GM11168 (cell line): ENCODE results near the gene NT5M.

Experiments used
- in situ Hi-C: fragments of 300-500 bp; cut with MboI; formaldehyde crosslinking; loops from one replicate; pipeline ENCODE4 v1.12.0; 2022; ENCODE audit warnings: low sequenced_read_pairs; ENCODE audit not compliant: unreplicated experiment

NT5M gene

GRCh38 chr17:17300624-17301568 lies 2.3 kb upstream of the NT5M start:
- in situ Hi-C loops = loop anchor here (10.0 kb wide), 1 partner anchor 306 kb away; no protein-coding TSS in a partner anchor

GRCh38 chr17:17301659-17302058 lies 1.5 kb upstream of the NT5M start:
- in situ Hi-C loops = loop anchor here (10.0 kb wide), 1 partner anchor 307 kb away; no protein-coding TSS in a partner anchor

DNA sequence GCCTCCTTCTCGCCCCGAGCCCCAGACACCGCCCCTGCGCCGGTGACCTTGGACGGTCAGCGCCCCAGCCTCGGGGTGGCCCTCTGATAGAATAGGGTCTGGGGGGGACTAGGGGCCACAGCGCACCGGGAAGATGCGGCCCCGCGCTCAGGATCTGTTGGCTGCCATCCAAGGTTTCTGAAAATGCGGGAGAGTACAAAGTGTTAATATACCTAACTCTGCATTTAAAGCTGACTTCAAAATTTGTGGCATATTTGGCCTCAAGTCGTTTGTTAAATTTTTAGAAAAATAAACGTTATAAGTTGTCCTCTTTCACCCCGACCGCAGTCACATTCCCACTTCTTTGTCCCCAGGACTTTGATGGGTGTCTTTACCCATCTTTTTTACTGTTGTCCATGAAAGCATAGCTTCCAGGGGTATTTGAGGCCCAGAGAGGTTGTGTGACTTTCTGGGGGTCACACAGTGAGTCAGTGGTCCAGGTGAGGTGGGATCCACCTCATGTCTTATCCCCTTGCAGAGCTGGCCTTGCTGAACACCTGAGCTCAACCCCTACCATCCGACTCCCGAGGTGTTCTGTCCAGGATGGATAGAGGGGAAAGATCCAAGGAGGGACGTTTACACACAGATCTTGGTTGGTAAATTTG lies 796 bp downstream of the NT5M start:
- in situ Hi-C loops = loop anchor here (10.0 kb wide), 1 partner anchor 309 kb away; no protein-coding TSS in a partner anchor

DNA sequence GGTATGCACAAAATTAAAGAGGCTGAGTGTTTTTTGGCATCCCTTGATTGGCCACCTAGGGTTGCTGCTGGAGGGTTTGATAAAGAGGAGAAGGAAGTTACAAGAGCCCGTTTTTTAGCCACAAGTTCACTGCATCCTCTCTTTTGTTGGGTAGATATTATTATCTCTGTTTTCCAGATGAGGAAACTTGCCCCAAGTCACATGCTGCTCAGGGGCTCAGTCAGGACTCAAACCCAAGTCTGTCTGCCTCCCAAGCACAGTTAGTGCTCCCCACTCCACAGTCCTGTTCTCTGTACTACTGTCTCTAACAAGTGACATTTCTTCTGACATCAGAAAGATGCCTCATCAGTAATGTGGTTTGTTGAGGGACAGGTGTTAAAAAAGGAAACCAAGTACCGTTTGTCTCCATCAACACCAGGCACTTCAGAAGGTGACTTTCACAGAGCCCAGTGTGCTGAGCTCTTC lies 1.4 kb downstream of the NT5M start:
- in situ Hi-C loops = loop anchor here (10.0 kb wide), 1 partner anchor 310 kb away; no protein-coding TSS in a partner anchor

GRCh38 chr17:17305281-17305801 lies 2.2 kb downstream of the NT5M start:
- in situ Hi-C loops = loop anchor here (10.0 kb wide), 1 partner anchor 311 kb away; no protein-coding TSS in a partner anchor

- in situ Hi-C loops = loop anchor here (10.0 kb wide), 1 partner anchor 315 kb away; no protein-coding TSS in a partner anchor
These were observed 6.2 kb downstream of the NT5M start for GRCh38 chr17:17309356-17309755.

GRCh38 chr17:17313350-17313991 lies 10.3 kb downstream of the NT5M start:
- in situ Hi-C loops = no loop called here

GRCh38 chr17:17314501-17315071 lies 11.4 kb downstream of the NT5M start:
- in situ Hi-C loops = no loop called here

- in situ Hi-C loops = no loop called here
These were observed 12.1 kb downstream of the NT5M start for GRCh38 chr17:17315142-17315821.

- in situ Hi-C loops = no loop called here
These were observed 17.2 kb downstream of the NT5M start for GRCh38 chr17:17320188-17320910.

- in situ Hi-C loops = no loop called here
These were observed 17.7 kb downstream of the NT5M start for GRCh38 chr17:17320911-17321220.

- in situ Hi-C loops = no loop called here
These were observed 18.3 kb downstream of the NT5M start for GRCh38 chr17:17321356-17322025.

DNA sequence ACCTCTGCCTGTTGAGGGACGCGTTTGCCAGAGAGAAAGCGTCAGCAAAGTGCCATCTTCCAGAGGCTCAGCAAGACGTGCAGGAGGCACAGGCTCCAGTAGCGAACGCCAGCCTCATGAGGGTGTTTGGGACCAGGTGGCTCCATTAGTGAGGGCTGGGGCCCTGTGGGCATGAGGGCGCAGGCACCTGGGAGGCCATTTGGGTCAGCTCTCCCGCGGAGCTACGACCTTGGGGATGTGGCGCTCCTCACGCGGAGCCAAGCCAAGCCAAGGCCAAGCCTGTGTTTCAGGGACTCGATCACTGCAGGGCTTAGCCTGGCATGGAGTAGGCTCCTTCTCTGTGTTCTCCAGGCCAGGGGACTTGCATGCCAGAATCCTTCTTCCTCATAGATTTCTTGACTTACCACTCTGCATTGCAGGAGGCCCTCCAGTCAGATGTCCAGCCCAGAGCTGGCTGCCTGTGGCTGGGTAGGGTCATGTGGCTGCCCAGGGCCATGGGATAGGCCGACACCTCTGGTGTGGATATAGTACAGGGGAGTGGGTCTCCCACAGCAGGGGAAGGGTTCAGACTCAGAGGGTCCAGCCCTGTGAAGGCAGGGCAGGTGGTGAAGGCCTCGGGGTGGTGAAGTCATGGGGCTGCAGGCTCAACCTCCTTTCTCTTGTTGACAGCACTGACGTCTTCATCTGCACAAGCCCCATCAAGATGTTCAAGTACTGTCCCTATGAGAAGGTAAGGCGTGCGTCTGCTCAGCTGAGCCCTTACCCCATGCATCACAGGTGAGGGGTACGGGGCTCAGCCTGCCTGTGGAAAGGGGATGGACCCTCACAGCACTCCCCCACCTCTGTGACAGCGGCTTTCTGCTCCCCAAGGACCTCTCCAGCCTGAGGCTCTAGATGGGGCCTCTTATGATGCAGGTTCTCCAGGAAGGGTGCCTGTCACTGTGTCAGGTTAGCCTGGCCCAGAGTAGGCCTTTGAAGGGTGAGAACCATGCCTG lies 19.6 kb downstream of the NT5M start:
- in situ Hi-C loops = no loop called here

GRCh38 chr17:17324616-17325015 lies 21.4 kb downstream of the NT5M start:
- in situ Hi-C loops = no loop called here

DNA sequence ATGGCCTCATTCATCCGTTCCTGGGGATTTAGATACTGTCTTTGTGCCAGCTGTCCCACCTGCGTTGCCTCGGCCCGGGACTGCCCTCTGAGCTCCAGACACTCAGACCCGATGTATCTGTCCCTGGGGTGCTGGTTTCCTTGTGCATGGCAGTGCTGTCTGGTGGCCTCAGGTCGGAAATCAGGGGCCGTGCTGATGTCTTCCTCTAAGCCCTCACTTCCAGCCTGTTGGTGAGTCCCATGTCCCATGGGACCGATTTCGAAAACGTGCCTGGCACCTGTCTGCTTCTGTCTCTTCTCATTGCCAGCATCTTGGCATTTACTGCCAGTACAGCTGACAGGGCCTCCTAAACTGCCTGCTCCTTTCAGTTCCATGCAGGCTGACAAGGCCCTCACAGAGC lies 22.1 kb downstream of the NT5M start:
- in situ Hi-C loops = no loop called here

DNA sequence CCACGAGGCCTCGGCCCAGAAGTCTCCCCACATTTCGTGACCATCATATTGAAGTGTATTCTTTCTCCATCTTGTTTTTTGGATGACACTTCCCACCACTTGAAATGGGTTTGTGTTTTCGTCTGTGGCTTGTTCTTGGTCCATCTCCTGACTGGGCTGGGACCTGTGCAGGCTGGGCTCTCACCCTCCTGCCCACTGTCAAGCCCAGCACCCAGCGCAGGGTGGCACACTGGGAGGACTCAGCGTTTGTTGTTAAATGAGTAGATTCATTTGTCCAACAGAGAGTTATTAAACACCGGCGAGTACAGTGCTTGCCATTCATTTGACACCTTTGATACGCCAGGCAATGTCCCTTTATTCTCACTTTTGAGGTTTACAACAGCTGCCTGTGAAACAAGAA lies 22.6 kb downstream of the NT5M start:
- in situ Hi-C loops = no loop called here

GRCh38 chr17:17326275-17326875 lies 23.2 kb downstream of the NT5M start:
- in situ Hi-C loops = no loop called here
